IMR-90 (cell line): Measurements from ENCODE around the gene CKAP5. TPM values are rescaled to one million over a fixed set of nuclear protein-coding genes. Genes with fewer than 3 reads are reported as not detected.

Experiments
- ATAC-seq: fragments of 200-7000 bp; cut with Tn5 transposase; 2 replicates; pipeline ENCODE4 v1.9.1; 2020; ENCODE audit warnings: low read depth, mild to moderate bottlenecking, moderate library complexity
- BruUV-seq: library from RNA; stranded (reverse); fragments of 400-500 nt; replicated peaks from 2 replicates; lab custom pipeline; 2021; lab: Mats Ljungman, UMichigan
- CTCF ChIA-PET: fragments of 300-600 bp; formaldehyde crosslinking; extraction: SDS; loops from one replicate; lab custom pipeline; 2021; ENCODE audit warnings: antibody characterized with exemption; lab: Yijun Ruan, JAX
- POLR2A ChIA-PET: fragments of 300-600 bp; sonication (Branson Sonifier 250); formaldehyde crosslinking; loops from one replicate; lab custom pipeline; 2022; ENCODE audit warnings: antibody characterized with exemption; ENCODE audit not compliant: unreplicated experiment; lab: Charles Lee
- DNase-seq: peaks from one replicate; pipeline ENCODE4 v3.0.0; 2013
- H2AFZ ChIP-seq: replicated peaks from 2 replicates; pipeline ENCODE3; 2013; ENCODE audit warnings: low read length, mild to moderate bottlenecking; ENCODE audit not compliant: poor library complexity
- H2AK5ac ChIP-seq: 2 replicates; pipeline ENCODE4 v1.6.1; 2013; ENCODE audit warnings: low read depth, low read length, inconsistent platforms
- H2AK9ac ChIP-seq: replicated peaks from 2 replicates; pipeline ENCODE3; 2013; ENCODE audit warnings: mild to moderate bottlenecking, low read depth, low read length, moderate library complexity; ENCODE audit not compliant: poor library complexity
- H2BK120ac ChIP-seq: 2 replicates; pipeline ENCODE4 v1.6.1; 2013; ENCODE audit warnings: low read depth, low read length, inconsistent platforms
- H2BK15ac ChIP-seq: 3 replicates; pipeline ENCODE4 v1.6.1; 2013; ENCODE audit warnings: low read depth, low read length, inconsistent platforms
- H2BK20ac ChIP-seq: 2 replicates; pipeline ENCODE4 v1.6.1; 2013; ENCODE audit warnings: low read depth, mild to moderate bottlenecking, inconsistent platforms, low read length, moderate library complexity
- H2BK5ac ChIP-seq: 2 replicates; pipeline ENCODE4 v1.6.1; 2013; ENCODE audit warnings: mild to moderate bottlenecking, low read depth, low read length, inconsistent platforms; ENCODE audit not compliant: poor library complexity, severe bottlenecking
- H3K14ac ChIP-seq: replicated peaks from 2 replicates; pipeline ENCODE4 v1.6.1; 2013; ENCODE audit warnings: low read depth, low read length, inconsistent platforms
- H3K18ac ChIP-seq: 2 replicates; pipeline ENCODE4 v1.6.1; 2013; ENCODE audit warnings: low read depth, low read length, control low read depth
- H3K23ac ChIP-seq: 2 replicates; pipeline ENCODE4 v1.6.1; 2013; ENCODE audit warnings: low read depth, low read length, inconsistent platforms
- H3K27ac ChIP-seq: 2 replicates; pipeline ENCODE4 v1.5.1; 2013; ENCODE audit warnings: mild to moderate bottlenecking, control low read depth, low read length; ENCODE audit not compliant: insufficient read depth
- H3K27me3 ChIP-seq: 2 replicates; pipeline ENCODE4 v1.6.1; 2013; ENCODE audit warnings: low read length; ENCODE audit not compliant: control insufficient read depth, insufficient read depth
- H3K36me3 ChIP-seq: 2 replicates; pipeline ENCODE4 v1.6.1; 2013; ENCODE audit warnings: low read length, mixed read lengths; ENCODE audit not compliant: control insufficient read depth, insufficient read depth
- H3K4ac ChIP-seq: 2 replicates; pipeline ENCODE4 v1.6.1; 2013; ENCODE audit warnings: low read depth, low read length, inconsistent platforms
- H3K4me1 ChIP-seq: 2 replicates; pipeline ENCODE4 v1.6.1; 2013; ENCODE audit warnings: low read length, mixed read lengths; ENCODE audit not compliant: control insufficient read depth, insufficient read depth
- H3K4me2 ChIP-seq: 2 replicates; pipeline ENCODE4 v1.6.1; 2013; ENCODE audit warnings: low read depth, mild to moderate bottlenecking, control low read depth, low read length, moderate library complexity
- H3K4me3 ChIP-seq: 2 replicates; pipeline ENCODE4 v1.5.1; 2013; ENCODE audit warnings: low read depth, mild to moderate bottlenecking, control low read depth, low read length, moderate library complexity; ENCODE audit not compliant: insufficient read depth
- H3K56ac ChIP-seq: 2 replicates; pipeline ENCODE4 v1.6.1; 2013; ENCODE audit warnings: low read length, inconsistent platforms; ENCODE audit not compliant: insufficient read depth; ENCODE audit errors: extremely low read depth
- H3K79me1 ChIP-seq, 2 experiments: 2 replicates each; pipeline ENCODE4 v1.6.1; 2013; ENCODE audit warnings: low read length in 2 of 2, inconsistent platforms in 1 of 2, low read depth in 1 of 2
- H3K9ac ChIP-seq: 2 replicates; pipeline ENCODE4 v1.6.1; 2013; ENCODE audit warnings: low read depth, low read length, control low read depth
- H3K9me1 ChIP-seq: 2 replicates; pipeline ENCODE4 v1.6.1; 2013; ENCODE audit warnings: low read length, inconsistent platforms; ENCODE audit not compliant: insufficient read depth
- H3K9me3 ChIP-seq: 2 replicates; pipeline ENCODE4 v1.6.1; 2013; ENCODE audit warnings: low read length; ENCODE audit not compliant: control insufficient read depth, insufficient read depth
- H4K20me1 ChIP-seq: 2 replicates; pipeline ENCODE4 v1.6.1; 2013; ENCODE audit warnings: low read length, inconsistent platforms; ENCODE audit not compliant: insufficient read depth
- H4K5ac ChIP-seq: 2 replicates; pipeline ENCODE4 v1.6.1; 2013; ENCODE audit warnings: mild to moderate bottlenecking, low read depth, low read length, control low read depth
- H4K8ac ChIP-seq, 2 experiments: 2 replicates each; pipeline ENCODE4 v1.6.1; 2013; ENCODE audit warnings: low read depth in 2 of 2, low read length in 2 of 2, control low read depth in 1 of 2, inconsistent platforms in 1 of 2
- H4K91ac ChIP-seq: 2 replicates; pipeline ENCODE4 v1.6.1; 2013; ENCODE audit warnings: low read depth, low read length, inconsistent platforms; ENCODE audit not compliant: insufficient read depth
- ELK1 ChIP-seq: fragments of 150-350 bp; IDR thresholded peaks from 2 replicates; pipeline ENCODE4 v1.6.1; 2016; ENCODE audit warnings: low read depth, mild to moderate bottlenecking, low read length, moderate library complexity, borderline replicate concordance
- MAFK ChIP-seq: IDR thresholded peaks from 2 replicates; pipeline ENCODE4 v1.6.1; 2012; ENCODE audit warnings: low read depth, low read length, improper control_type of control experiment
- NFE2L2 ChIP-seq: fragments of 150-350 bp; IDR thresholded peaks from 2 replicates; pipeline ENCODE4 v1.6.1; 2016; ENCODE audit warnings: low read depth, mild to moderate bottlenecking, low read length
- POLR2A ChIP-seq: IDR thresholded peaks from 2 replicates; pipeline ENCODE4 v1.6.1; 2012; ENCODE audit warnings: mild to moderate bottlenecking, low read depth, low read length
- USF2 ChIP-seq: fragments of 150-350 bp; IDR thresholded peaks from 2 replicates; pipeline ENCODE4 v1.6.1; 2017; ENCODE audit warnings: mild to moderate bottlenecking, antibody characterized with exemption, low read length, low read depth
- dilution Hi-C: fragments of 300-500 bp; cut with HindIII; formaldehyde crosslinking; loops from one replicate; pipeline ENCODE4 v1.14.3; 2018; ENCODE audit warnings: low sequenced_read_pairs; ENCODE audit not compliant: unreplicated experiment
- in situ Hi-C: fragments of 300-500 bp; cut with MboI; formaldehyde crosslinking; loops from 3 replicates; pipeline ENCODE4 v1.14.3; 2019; ENCODE audit warnings: low sequenced_read_pairs, inconsistent platforms, mixed read lengths
- intact Hi-C: fragments of 100-400 bp; cut with micrococcal nuclease; formaldehyde crosslinking; loops from 2 replicates; pipeline ENCODE4 v1.10.0; 2022
- polyA plus RNA-seq, 3 experiments: library from polyadenylated mRNA; depleted of rRNA; stranded (reverse); fragments of >200 nt; gene quantifications; 2 replicates each; pipeline ENCODE4 v1.2.3, GENCODE V29; 2012; ENCODE audit warnings: low replicate concordance in 1 of 3
- total RNA-seq: library from RNA; depleted of rRNA; stranded (reverse); fragments of >200 nt; gene quantifications from 2 replicates; pipeline ENCODE4 v1.2.3, GENCODE V29; 2012
- TF ChIP-seq, protein P1 (sequence below): conservative IDR thresholded peaks from 2 replicates; pipeline ENCODE4 v1.5.1; 2012; ENCODE audit warnings: mild to moderate bottlenecking, low read depth, low read length, improper control_type of control experiment

Gene CKAP5
- total and polyA plus RNA-seq, 2 of the 4 experiments (the other 2 are of a cell fraction) = 59.5 to 79.2 TPM

- no peak overlapping the region for H3K9ac ChIP-seq
- no peaks in the 10 kb centered on the region for H3K36me3 ChIP-seq
- H3K18ac ChIP-seq = no peak overlapping the region
- H4K20me1 ChIP-seq = peaks cover 38% of the 10 kb centered on the region; the same call in 1 of the 2 replicates
- peaks cover 1% of the 10 kb centered on the region; the same call in 1 of the 2 replicates for H3K4me1 ChIP-seq
- no peak overlapping the region for H2BK5ac ChIP-seq
- H2BK15ac ChIP-seq = no peak overlapping the region
- no peak for TF ChIP-seq NFE2L2
- no peak for TF ChIP-seq POLR2A
- no peak for TF ChIP-seq ELK1
- TF ChIP-seq, protein P1, sequence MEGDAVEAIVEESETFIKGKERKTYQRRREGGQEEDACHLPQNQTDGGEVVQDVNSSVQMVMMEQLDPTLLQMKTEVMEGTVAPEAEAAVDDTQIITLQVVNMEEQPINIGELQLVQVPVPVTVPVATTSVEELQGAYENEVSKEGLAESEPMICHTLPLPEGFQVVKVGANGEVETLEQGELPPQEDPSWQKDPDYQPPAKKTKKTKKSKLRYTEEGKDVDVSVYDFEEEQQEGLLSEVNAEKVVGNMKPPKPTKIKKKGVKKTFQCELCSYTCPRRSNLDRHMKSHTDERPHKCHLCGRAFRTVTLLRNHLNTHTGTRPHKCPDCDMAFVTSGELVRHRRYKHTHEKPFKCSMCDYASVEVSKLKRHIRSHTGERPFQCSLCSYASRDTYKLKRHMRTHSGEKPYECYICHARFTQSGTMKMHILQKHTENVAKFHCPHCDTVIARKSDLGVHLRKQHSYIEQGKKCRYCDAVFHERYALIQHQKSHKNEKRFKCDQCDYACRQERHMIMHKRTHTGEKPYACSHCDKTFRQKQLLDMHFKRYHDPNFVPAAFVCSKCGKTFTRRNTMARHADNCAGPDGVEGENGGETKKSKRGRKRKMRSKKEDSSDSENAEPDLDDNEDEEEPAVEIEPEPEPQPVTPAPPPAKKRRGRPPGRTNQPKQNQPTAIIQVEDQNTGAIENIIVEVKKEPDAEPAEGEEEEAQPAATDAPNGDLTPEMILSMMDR = no peak
- no peak for TF ChIP-seq MAFK
- no peak for TF ChIP-seq USF2
- no peak overlapping the region for H3K27ac ChIP-seq
- no TSS peak for BruUV-seq
- H2AK5ac ChIP-seq = no peak overlapping the region
- no peak for ATAC-seq
- no peak overlapping the region for H3K4me2 ChIP-seq
- no peak overlapping the region for H3K56ac ChIP-seq
- H4K91ac ChIP-seq = no peak overlapping the region
- peaks cover 0 to 54% of the 10 kb centered on the region in 2 experiments; a peak in 2 of 4 replicates for H3K79me1 ChIP-seq
- H2BK20ac ChIP-seq = no peak overlapping the region
- intact Hi-C loops = no loop called here
- no peaks in the 10 kb centered on the region for H3K9me3 ChIP-seq
- no peaks in the 10 kb centered on the region for H3K27me3 ChIP-seq
- no peak overlapping the region for H3K14ac ChIP-seq
- H3K23ac ChIP-seq = no peak overlapping the region; the same call in 1 of the 2 replicates
- no peak overlapping the region for H3K4ac ChIP-seq
- H2AFZ ChIP-seq = no peak overlapping the region
- dilution Hi-C loops = no loop called here
- POLR2A ChIA-PET = no interaction called here
- H3K9me1 ChIP-seq = peaks cover 3% of the 10 kb centered on the region; the same call in 1 of the 2 replicates
- no peak for DNase-seq
- H2BK120ac ChIP-seq = no peak overlapping the region
- H2AK9ac ChIP-seq = no peak overlapping the region
- in situ Hi-C loops = no loop called here
- CTCF ChIA-PET = no interaction called here
- no peak overlapping the region for H3K4me3 ChIP-seq
- no peak overlapping the region for H4K5ac ChIP-seq
- no peak overlapping the region for H4K8ac ChIP-seq
These were observed 6.0 kb downstream of the CKAP5 start for GRCh38 chr11:46840116-46840515.
